GM23248 (cell line): ENCODE results near the gene FAM13B.

Source experiments
- EZH2 ChIP-seq: fragments of 200-600 bp; sonication (generic); IDR thresholded peaks from 2 replicates; pipeline ENCODE4 v1.6.1; 2018; ENCODE audit warnings: antibody characterized with exemption, mild to moderate bottlenecking; ENCODE audit not compliant: insufficient read depth, poor library complexity, severe bottlenecking
- EZH2phosphoT487 ChIP-seq: fragments of 200-600 bp; sonication (generic); IDR thresholded peaks from 2 replicates; pipeline ENCODE4 v1.6.1; 2018; ENCODE audit warnings: antibody characterized with exemption, moderate library complexity, mild to moderate bottlenecking, low read depth; ENCODE audit not compliant: insufficient read depth

DNA sequence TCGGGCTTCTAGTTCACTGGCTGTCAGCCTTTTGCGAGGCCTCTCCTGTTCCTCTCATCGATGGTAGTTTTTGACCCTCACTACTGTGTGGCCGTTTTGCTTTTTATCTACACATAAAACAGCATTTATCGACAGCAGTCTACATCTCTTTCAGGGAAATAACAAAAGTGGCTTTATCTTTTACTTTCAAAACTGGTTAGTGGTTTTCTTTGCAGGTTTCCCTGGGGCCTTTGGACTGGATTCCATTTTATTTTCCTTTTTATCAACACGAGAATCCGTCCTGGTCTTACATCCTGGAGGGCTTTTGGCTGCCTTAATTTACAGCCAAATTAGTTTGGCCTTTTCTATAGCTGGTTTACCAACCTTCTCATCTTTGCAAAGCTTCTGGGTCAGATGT is 144.4 kb downstream of the FAM13B start:
- TF ChIP-seq EZH2phosphoT487, result no peak
- no peak for TF ChIP-seq EZH2
